Islet precursor cell (in vitro differentiated cells): ENCODE data around the gene HSPB1.
"Not testable (repeated sequence)": the region's sequence is repeated elsewhere in the genome, so short reads cannot be mapped to it uniquely, and the experiment has no call there.

ENCODE experiments used
- DNase-seq: peaks from one replicate; pipeline ENCODE4 v3.0.0-alpha.2; 2018

The HSPB1 gene

DNA sequence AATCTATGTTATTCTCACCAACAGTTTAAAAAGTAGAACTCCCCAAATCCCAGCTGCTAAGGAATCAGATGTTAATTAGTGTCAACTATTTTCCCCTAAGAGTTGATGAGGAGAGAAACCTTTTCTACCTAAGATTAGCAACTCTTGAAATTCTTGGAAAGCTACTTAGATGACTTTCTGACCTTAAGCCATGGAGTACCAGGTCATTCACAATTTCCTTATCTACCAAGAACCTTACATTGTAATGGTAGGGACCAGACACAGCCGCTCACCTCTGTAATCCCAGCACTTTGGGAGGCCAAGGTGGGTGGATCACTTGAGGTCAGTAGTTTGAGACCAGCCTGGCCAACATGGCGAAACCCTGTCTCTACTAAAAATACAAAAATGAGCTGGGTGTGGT is 32.9 kb downstream of the HSPB1 start:
- not testable (repeated sequence) for DNase-seq

DNA sequence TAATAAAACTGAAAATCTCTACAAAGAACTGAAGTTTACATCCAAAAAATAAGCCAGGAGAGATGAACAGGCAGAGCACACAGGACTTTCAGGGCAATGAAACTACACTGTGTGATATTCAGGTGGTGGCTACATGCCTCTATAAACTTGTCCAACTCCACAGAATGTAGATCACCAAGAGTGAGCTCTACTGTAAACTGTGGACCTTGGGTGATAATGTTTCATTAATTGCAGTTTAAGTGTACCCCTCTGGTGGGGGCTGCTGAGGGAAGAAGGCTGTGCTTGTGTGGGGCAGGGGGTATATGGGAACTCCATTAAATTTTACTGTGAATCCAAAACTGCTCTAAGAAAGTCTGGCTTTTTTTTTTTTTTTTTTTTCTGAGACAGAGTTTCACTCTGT is 33.6 kb downstream of the HSPB1 start:
- DNase-seq, result no peak

DNA sequence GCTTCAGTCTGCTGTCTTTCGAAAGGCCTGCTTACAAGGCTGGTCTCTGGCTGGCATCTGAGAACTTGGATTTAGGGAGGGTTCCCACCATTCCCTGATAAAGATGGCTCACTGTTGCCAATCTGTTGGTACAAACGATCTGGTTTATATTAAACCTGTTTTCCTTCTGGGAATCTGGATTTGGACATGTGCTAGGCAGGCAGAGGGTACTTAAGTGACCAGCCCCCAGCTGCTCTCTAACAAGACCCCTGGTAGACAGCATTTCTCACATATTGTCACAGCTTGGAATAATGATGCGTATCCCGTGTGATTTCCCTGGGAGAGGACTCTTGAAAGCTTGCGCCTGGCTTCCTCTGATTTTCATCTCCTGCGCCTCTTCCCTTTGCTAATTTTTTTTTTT is 34.7 kb downstream of the HSPB1 start:
- DNase-seq, result no peak

DNA sequence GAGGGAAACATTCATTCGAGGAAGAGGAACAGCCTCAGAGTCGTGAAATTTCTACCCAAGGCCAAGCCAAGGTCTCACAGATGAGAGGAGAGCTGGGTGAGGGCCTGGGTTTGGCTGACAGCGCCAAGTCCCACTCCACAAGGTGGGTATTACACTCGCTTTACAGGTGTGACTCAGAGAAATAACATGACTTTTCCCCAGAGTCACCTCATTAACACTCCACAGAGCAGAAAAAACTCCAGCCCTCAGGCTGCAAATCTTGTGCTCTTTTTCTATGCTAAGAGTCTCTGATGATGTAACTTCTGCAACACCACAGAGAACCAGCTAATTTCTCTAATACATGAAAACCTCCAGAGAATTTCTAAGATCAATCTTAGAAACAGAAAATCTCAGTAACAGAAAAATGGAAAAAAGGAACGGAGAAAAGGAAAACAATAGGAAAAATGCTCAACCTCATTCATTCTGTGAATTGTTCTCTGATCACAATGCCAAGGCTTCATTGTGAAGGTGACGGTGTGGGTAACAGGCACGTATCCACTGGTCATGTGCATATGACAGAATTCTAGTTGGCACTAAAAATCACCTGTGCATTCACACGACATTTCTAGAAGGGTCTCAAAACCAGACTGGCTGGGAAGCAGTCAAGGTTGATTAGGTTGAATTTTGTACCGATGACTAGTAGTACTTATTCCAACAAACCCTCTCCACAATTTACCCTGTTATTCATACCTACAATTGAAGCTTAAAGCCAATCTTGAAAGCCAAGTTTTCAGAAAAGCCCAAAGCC is 36.0 kb downstream of the HSPB1 start:
- peak; percentile 67 for DNase-seq

DNA sequence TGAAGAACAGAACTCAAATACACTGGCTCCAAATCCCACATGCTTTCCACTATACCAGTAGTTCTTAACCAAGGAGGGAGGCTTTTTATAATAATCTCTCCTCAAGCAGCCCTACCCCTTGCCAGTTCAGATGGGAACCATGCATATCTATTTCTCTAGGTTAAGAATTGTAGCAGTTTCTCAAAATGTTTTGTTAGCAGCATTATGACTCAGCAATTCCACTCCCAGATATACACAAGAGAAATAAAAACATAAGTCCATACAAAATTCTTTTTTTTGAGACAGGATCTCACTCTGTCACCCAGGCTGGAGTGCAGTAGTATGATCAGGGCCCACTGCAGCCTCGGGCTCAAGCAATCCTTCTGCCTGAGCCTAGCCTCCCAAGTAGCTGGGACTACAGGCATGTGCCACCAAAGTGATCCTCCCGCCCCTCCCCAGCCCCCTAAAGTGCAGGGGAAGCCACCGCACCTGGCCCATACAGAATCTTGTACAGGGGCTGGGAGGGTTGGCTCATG is 38.2 kb downstream of the HSPB1 start:
- DNase-seq, result no peak

DNA sequence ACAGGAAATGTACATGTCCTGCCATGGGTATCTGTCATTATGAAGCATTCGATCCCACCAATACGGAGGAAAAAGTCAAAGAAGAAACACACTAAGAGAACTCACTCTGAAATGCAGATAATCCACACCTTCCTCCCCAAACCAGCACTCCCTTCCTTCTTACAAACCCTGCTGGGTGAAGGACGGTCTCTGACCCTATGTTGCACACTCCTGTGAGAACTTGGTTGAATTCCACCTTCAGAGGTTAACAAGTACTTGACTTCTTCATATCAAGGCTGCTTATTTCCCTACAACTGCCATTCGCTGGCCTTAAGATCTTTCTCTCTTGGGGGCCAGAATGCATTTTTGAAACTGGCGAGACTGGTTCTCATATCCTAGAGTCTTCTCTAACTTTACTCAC is 39.7 kb downstream of the HSPB1 start:
- DNase-seq, result no peak

DNA sequence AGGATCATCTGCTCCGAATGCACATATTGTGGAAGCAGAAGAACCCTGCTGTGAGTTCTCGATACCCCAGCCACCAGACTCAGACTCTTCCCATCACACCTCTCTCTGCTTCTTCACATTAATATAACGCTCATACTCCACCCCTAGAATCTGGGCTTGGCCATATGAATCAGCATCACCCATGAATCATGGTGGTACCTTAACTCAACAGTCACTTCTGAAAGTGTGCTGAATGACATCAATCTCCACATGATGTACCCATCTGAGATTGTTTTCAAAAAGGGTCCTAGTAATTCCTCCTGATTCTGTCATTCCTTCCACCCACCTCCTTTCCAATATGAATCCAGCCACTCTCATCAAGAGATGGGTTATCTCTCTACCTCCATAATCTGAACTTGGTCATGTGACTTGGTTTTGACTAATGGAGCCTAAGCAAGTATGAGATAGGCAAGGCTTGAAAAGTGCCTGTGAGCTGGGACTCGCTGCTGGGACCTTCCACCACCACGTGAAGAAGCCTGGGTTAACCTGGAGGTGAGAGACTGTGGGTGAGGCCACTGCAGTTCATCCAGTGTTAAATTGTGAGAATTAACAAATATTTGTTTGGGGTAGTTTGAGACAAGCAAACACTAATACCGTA is 40.9 kb downstream of the HSPB1 start:
- DNase-seq, result no peak

DNA sequence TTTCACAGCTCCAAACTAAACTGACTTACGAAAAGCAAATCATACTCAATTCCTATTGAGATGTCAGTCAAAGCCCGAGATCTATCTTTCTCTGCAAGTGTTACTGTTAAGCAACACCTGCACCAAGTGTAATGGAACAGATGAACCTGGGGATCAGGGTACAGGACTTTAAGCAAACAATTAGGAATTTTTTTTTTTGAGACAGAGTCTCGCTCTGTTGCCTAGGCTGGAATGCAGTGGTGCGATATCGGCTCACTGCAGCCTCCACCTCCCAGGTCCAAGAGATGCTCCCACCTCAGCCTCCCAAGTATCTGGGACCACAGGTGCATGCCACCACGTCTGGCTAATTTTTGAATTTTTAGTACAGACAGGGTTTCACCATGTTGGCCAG is 41.5 kb downstream of the HSPB1 start:
- DNase-seq, result no peak

DNA sequence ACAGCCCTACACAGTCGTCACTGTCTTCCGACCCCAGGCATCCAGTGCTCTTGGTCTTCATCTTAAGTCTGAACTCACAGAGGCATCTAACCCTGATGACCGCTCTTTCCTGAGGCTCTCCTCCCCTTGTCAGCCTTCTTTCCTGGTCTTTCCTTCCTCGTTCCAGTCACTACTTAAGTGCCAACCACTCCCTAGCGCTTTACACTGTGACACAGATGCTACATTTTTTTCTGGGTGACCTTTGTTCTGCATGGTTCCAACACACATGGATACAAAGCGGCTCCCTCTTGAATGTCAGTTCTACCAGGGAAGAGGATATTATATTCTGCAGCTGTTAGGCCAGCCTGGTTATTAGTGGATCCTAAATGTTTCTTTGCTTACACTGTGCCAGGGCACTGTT is 43.6 kb downstream of the HSPB1 start:
- DNase-seq, result no peak

DNA sequence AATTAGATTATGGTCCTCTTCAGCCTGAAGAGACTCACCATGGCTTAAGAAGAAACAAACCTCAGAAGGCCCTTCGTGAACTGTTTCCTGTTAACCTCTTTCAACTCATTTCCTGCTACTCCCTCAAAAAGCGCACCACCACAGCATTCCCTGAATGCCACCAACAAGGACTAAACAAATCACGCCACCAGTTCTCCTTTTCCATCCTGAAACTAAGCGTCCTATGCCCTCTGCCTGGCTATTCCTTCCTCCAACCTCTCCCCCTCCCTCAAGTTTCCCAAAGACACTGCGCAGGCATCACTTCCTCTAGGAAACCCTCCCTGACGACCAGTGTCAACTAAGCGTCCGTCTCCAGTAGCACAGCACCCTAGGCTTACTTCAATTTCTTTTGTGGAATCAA is 44.3 kb downstream of the HSPB1 start:
- DNase-seq, result no peak

DNA sequence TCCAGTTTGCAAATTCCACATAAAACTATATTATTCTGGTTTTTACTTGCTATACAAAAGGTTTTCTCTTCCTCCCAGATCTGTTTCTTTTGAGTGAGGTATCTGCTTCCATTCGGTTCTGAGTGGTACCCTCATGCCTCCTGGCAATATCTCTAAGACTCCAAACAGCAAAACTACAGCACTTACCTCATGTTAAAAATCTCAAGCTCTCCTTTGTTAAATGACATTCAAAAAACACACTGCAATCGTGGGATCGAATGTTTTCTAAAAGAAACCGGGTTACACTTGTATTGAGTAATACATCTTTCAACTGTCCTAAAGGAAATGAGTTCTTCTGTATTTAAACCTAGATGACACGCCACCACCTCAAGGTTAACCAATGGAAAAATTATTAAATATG is 45.2 kb downstream of the HSPB1 start:
- no peak for DNase-seq

DNA sequence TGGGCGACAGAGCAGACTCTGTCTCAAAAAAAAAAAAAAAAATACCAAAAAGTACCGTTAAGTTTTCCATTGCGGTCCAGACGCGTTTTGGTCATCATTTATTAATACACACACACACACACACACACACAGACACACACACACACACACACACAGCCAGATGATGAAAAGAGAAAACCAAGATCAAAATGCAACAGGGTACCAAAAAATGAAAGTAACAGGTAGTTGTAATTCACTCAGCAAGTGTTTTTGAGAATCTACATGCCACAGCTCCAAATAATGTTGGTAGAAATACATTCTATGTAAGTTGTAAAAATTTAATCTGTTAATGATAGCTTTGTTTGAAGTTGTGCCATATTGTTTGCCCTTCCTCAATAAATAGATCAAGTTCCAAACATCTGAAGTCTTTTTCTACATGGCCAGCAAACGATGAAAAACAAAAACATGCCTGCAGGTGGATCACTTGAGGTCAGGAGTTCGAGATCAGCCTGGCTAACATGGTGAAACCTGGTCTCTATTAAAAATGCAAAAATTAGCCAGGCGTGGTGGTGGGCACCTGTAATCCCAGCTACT is 46.9 kb downstream of the HSPB1 start:
- no peak for DNase-seq

DNA sequence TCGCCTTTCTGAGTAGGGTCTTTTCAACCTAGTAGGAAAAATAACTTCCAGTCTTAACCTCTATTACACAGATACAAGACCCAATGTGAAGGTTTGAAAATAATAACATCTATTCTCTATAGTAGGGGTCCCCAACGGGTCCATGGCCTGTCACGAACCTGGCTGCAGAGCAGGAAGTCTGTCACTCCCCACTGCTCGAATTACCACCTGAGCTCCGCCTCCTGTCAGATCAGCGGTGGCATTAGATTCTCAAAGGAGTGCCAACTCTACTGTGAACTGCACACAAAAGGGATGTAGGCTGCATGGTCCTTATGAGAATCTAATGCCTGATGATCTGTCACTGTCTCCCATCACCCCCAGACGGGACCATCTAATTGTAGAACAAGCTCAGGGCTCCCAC is 48.9 kb downstream of the HSPB1 start:
- DNase-seq, result no peak

DNA sequence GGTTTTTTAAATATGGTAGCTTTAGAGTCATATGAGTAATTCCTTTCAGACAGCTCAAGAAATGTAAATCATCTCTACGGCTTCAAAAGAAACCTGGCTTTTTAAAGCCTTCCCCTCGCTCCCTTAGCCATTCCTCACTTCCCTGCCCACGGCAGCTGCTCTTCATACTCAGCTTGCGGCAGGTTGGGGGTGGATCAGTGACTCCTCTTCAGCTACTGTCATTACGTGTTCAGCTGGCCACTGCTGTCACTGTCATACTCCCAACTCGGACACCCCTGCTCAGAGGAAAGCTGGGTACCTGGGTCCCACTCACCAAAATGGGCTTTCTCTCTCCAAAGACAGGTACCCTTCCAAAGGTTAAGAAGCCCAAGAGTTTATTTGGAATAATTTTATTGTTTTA is 49.7 kb downstream of the HSPB1 start:
- DNase-seq, result no peak

DNA sequence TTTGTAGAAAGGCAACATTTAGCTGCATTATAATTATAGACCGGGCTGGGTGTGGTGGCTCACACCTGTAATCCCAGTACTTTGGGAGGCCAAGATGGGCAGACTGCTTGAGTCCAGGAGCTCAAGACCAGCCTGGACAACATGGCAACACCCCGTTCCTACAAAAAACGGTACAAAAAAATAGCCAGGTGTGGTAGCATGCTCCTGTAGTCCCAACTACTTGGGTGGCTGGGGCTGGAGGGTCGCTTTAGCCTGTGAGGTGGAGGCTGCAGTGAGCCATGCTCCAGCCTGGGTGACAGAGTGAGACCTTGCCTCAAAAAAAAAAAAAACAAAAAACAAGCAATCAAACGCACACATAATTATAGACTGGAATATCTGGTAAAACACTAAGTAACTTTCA is 51.3 kb downstream of the HSPB1 start:
- DNase-seq, result no peak
